Endodermal cell (in vitro differentiated cells): Measurements from ENCODE around the gene HID1. TPM values are rescaled to one million over a fixed set of nuclear protein-coding genes. Genes with fewer than 3 reads are reported as not detected.

Experiments
- DNase-seq: peaks from one replicate; pipeline ENCODE4 v3.0.0-alpha.2; 2017
- H3K27ac ChIP-seq: 2 replicates; pipeline ENCODE4 v1.5.1; 2013; ENCODE audit warnings: mild to moderate bottlenecking, low read depth, low read length, moderate library complexity
- H3K27me3 ChIP-seq: 2 replicates; pipeline ENCODE4 v1.6.1; 2013; ENCODE audit warnings: mild to moderate bottlenecking, low read length, moderate library complexity; ENCODE audit not compliant: insufficient read depth, control insufficient read depth, poor library complexity, severe bottlenecking
- H3K36me3 ChIP-seq: 2 replicates; pipeline ENCODE4 v1.7.0; 2013; ENCODE audit warnings: mild to moderate bottlenecking, low read length, moderate library complexity; ENCODE audit not compliant: control insufficient read depth, insufficient read depth
- H3K4me1 ChIP-seq: one replicate; pipeline ENCODE4 v1.7.0; 2013; ENCODE audit warnings: low read length; ENCODE audit not compliant: control insufficient read depth, insufficient read depth
- H3K4me3 ChIP-seq: 2 replicates; pipeline ENCODE4 v1.5.1; 2013; ENCODE audit warnings: mild to moderate bottlenecking, low read length, moderate library complexity
- H3K9ac ChIP-seq: 2 replicates; pipeline ENCODE4 v1.6.1; 2013; ENCODE audit warnings: mild to moderate bottlenecking, low read length, moderate library complexity; ENCODE audit not compliant: poor library complexity, severe bottlenecking; ENCODE audit errors: extremely low read depth
- H3K9me3 ChIP-seq: 2 replicates; pipeline ENCODE4 v1.6.1; 2013; ENCODE audit warnings: mild to moderate bottlenecking, low read length, moderate library complexity; ENCODE audit not compliant: control insufficient read depth
- H3K27ac Mint-ChIP-seq: 2 replicates; pipeline ENCODE4 v1.8.0; 2020; ENCODE audit warnings: mixed read lengths
- H3K27me3 Mint-ChIP-seq: 2 replicates; pipeline ENCODE4 v1.8.0; 2021; ENCODE audit warnings: mild to moderate bottlenecking, mixed read lengths; ENCODE audit not compliant: insufficient read depth
- H3K36me3 Mint-ChIP-seq: 2 replicates; pipeline ENCODE4 v1.8.0; 2020; ENCODE audit warnings: low read depth, mixed read lengths
- H3K4me1 Mint-ChIP-seq: 2 replicates; pipeline ENCODE4 v1.8.0; 2020; ENCODE audit warnings: mixed read lengths
- H3K4me3 Mint-ChIP-seq: 2 replicates; pipeline ENCODE4 v1.8.0; 2020; ENCODE audit warnings: mild to moderate bottlenecking, moderate library complexity, mixed read lengths
- H3K9me3 Mint-ChIP-seq: 2 replicates; pipeline ENCODE4 v1.8.0; 2020; ENCODE audit warnings: mild to moderate bottlenecking, mixed read lengths
- CTCF ChIP-seq: fragments of 200-600 bp; sonication (generic); conservative IDR thresholded peaks from 2 replicates; pipeline ENCODE4 v1.5.0; 2021; ENCODE audit warnings: antibody characterized with exemption, mild to moderate bottlenecking
- WGBS, 2 experiments: methylation state at CpG; one replicate each; pipeline versions ENCODE4 v1.1.5 to v1.1.7; 2013; ENCODE audit warnings: missing lambda C conversion rate in 2 of 2, mixed read lengths in 1 of 2; ENCODE audit not compliant: insufficient coverage in 1 of 2, insufficient read length in 1 of 2; 5-methylcytosine and 5-hydroxymethylcytosine counted together
- total RNA-seq, 2 donors: library from RNA; stranded (reverse); fragmentation: NEBNext Ultra II Directional in 1 of 2; extraction: Animal tissue kit (Norgen Biotek cat#: 25700) in 1 of 2; gene quantifications; 2 replicates in 1 of 2; 3 replicates in 1 of 2; pipeline ENCODE4 v1.2.1, GENCODE V29; 2021

HID1 gene
- total RNA-seq, 2 donors from 2014 or later = 7.6 to 11.4 TPM

DNA sequence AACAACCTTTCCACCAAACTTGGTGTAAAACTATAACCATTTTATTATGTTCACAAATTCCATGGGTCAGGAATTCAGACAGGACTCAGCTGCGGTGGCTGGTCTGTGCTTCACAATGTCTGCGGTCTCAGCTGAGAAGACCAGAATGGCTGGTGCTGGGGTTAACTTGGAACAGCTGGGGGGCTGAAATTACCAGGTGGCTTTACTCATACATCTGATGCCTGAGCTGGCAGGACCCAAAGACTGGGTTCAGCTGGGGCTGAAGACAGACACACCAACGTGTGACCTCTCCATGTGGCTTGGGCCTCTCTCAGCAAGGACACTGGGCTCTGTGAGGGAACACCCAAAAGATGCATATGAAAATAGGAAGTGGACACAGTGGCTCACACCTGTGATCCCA lies 5.7 kb upstream of the HID1 start:
- no peak for DNase-seq
- WGBS, 2 experiments = 77% methylated on average over 3 of the region's 3 CpGs; no CpG with 5 or more reads in 1 of the 2 experiments
- no peak overlapping the region for H3K4me3 Mint-ChIP-seq
- H3K4me1 Mint-ChIP-seq = peaks cover 4% of the 10 kb centered on the region
- no peaks in the 10 kb centered on the region for H3K36me3 ChIP-seq
- no peaks in the 10 kb centered on the region for H3K9me3 ChIP-seq
- no peaks in the 10 kb centered on the region for H3K36me3 Mint-ChIP-seq
- H3K9me3 Mint-ChIP-seq = no peaks in the 10 kb centered on the region
- TF ChIP-seq CTCF = no peak
- H3K27ac ChIP-seq = no peak overlapping the region
- H3K27ac Mint-ChIP-seq = no peak overlapping the region
- H3K4me1 ChIP-seq = peaks cover 4% of the 10 kb centered on the region
- no peak overlapping the region for H3K4me3 ChIP-seq
- peaks cover 42% of the 10 kb centered on the region for H3K27me3 ChIP-seq
- H3K27me3 Mint-ChIP-seq = peaks cover 49% of the 10 kb centered on the region
- no peak overlapping the region for H3K9ac ChIP-seq

- Histone ChIP-seq H3K4me3 (no peak overlapping the region), H3K9ac (no peak overlapping the region), H3K27me3 (peaks cover 47% of the 10 kb centered on the region), H3K27ac (no peak overlapping the region), H3K36me3 (no peaks in the 10 kb centered on the region), H3K4me1 (peaks cover 4% of the 10 kb centered on the region), H3K9me3 (no peaks in the 10 kb centered on the region)
- peaks cover 4% of the 10 kb centered on the region for H3K4me1 Mint-ChIP-seq
- H3K4me3 Mint-ChIP-seq = no peak overlapping the region
- no peak for TF ChIP-seq CTCF
- H3K9me3 Mint-ChIP-seq = no peaks in the 10 kb centered on the region
- H3K27me3 Mint-ChIP-seq = peaks cover 54% of the 10 kb centered on the region
- no peak for DNase-seq
- H3K36me3 Mint-ChIP-seq = no peaks in the 10 kb centered on the region
- 88 to 90% methylated on average over 1 to 2 of the region's 3 CpGs for WGBS, 2 experiments
- no peak overlapping the region for H3K27ac Mint-ChIP-seq
These were observed 5.2 kb upstream of the HID1 start for GRCh38 chr17:74977802-74978201.

DNA sequence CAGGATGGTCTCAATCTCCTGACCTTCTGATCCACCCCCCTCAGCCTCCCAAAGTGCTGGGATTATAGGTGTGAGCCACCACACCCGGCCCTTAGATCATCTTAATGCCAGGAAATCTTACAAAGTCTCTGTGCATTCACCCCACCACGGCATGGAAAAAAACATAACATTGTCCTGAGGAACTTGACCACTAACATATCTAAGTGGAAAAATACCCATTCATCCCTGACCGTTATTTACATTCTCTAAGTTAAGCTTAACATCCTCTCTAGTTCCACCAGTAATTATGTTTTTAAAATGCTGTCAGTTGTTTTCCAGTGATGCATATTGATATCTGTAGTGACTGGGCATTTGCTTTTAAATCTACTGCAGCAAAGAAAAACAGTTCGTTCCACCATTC lies 3.4 kb upstream of the HID1 start:
- H3K4me1 Mint-ChIP-seq = no peaks in the 10 kb centered on the region
- DNase-seq = no peak
- H3K36me3 Mint-ChIP-seq = no peaks in the 10 kb centered on the region
- Histone ChIP-seq H3K4me3 (no peak overlapping the region), H3K27ac (no peak overlapping the region), H3K4me1 (no peaks in the 10 kb centered on the region), H3K27me3 (peaks cover 60% of the 10 kb centered on the region), H3K36me3 (no peaks in the 10 kb centered on the region), H3K9me3 (no peaks in the 10 kb centered on the region), H3K9ac (no peak overlapping the region)
- WGBS, 2 experiments = 89 to 90% methylated on average over 1 to 4 of the region's 4 CpGs
- TF ChIP-seq CTCF = no peak
- H3K27me3 Mint-ChIP-seq = peaks cover 66% of the 10 kb centered on the region
- H3K9me3 Mint-ChIP-seq = no peaks in the 10 kb centered on the region
- H3K4me3 Mint-ChIP-seq = no peak overlapping the region
- H3K27ac Mint-ChIP-seq = no peak overlapping the region
